Smooth muscle cell (in vitro differentiated cells): ENCODE data around the gene CLHC1. TPM values are rescaled to one million over a fixed set of nuclear protein-coding genes. Genes with fewer than 3 reads are reported as not detected.
A peak's percentile ranks its signal among the peaks of the same experiment; 100 is the strongest.

Source experiments
- DNase-seq: peaks from one replicate; lab custom pipeline; 2025; ENCODE audit not compliant: unreplicated experiment; lab: John Stamatoyannopoulos, UW
- H2AFZ ChIP-seq: fragments of 200-600 bp; sonication (generic); 2 replicates; pipeline ENCODE4 v1.6.0; 2016; ENCODE audit warnings: antibody characterized with exemption, low read depth, mild to moderate bottlenecking
- H3F3A ChIP-seq: fragments of 200-600 bp; sonication (generic); 2 replicates; pipeline ENCODE4 v1.6.0; 2017; ENCODE audit warnings: antibody characterized with exemption, low read depth
- H3K27ac ChIP-seq: fragments of 200-600 bp; sonication (generic); 2 replicates; pipeline ENCODE4 v1.5.1; 2016; ENCODE audit warnings: low read depth, mild to moderate bottlenecking
- H3K27me3 ChIP-seq: fragments of 200-600 bp; sonication (generic); 2 replicates; pipeline ENCODE4 v1.6.1; 2016; ENCODE audit warnings: low read depth, mild to moderate bottlenecking
- H3K36me3 ChIP-seq: fragments of 200-600 bp; sonication (generic); 2 replicates; pipeline ENCODE4 v1.5.1; 2016; ENCODE audit warnings: low read depth
- H3K4me1 ChIP-seq: fragments of 200-600 bp; sonication (generic); 2 replicates; pipeline ENCODE4 v1.5.1; 2016; ENCODE audit warnings: low read depth
- H3K4me2 ChIP-seq: fragments of 200-600 bp; sonication (generic); 2 replicates; pipeline ENCODE4 v1.6.0; 2016; ENCODE audit warnings: mild to moderate bottlenecking
- H3K4me3 ChIP-seq: fragments of 200-600 bp; sonication (generic); 2 replicates; pipeline ENCODE4 v1.5.1; 2016; ENCODE audit warnings: mild to moderate bottlenecking
- H3K79me2 ChIP-seq: fragments of 200-600 bp; sonication (generic); 2 replicates; pipeline ENCODE4 v1.6.0; 2016; ENCODE audit warnings: low read depth, mild to moderate bottlenecking
- H3K9ac ChIP-seq: fragments of 200-600 bp; sonication (generic); 2 replicates; pipeline ENCODE4 v1.6.0; 2016; ENCODE audit warnings: low read depth
- H3K9me3 ChIP-seq: fragments of 200-600 bp; sonication (generic); replicated peaks from 2 replicates; pipeline ENCODE4 v1.5.1; 2016; ENCODE audit warnings: low read depth
- H4K20me1 ChIP-seq: fragments of 200-600 bp; sonication (generic); 2 replicates; pipeline ENCODE4 v1.6.0; 2016; ENCODE audit warnings: low read depth
- WGBS: methylation state at CpG from one replicate; pipeline ENCODE4 v1.1.7; 2016; ENCODE audit warnings: low lambda C conversion rate; 5-methylcytosine and 5-hydroxymethylcytosine counted together
- polyA plus RNA-seq: library from polyadenylated mRNA; unstranded; fragments of >200 nt; fragmentation: Nextera tagmentation; extraction: Ambion mirVana; gene quantifications from 2 replicates; pipeline ENCODE4 v1.2.1, GENCODE V29; 2016
- total RNA-seq: library from RNA; depleted of rRNA; stranded (reverse); fragments of >200 nt; gene quantifications from 2 replicates; pipeline ENCODE4 v1.2.3, GENCODE V29; 2014
- TF ChIP-seq, protein P1 (sequence below): fragments of 200-600 bp; sonication (generic); IDR thresholded peaks from 2 replicates; pipeline ENCODE4 v1.5.1; 2017; ENCODE audit warnings: borderline replicate concordance, mild to moderate bottlenecking, antibody characterized with exemption; ENCODE audit not compliant: insufficient read depth, poor library complexity, severe bottlenecking

CLHC1 gene
- total and polyA plus RNA-seq, 2 experiments from 2014 or later, result 10.0 to 14.4 TPM

DNA sequence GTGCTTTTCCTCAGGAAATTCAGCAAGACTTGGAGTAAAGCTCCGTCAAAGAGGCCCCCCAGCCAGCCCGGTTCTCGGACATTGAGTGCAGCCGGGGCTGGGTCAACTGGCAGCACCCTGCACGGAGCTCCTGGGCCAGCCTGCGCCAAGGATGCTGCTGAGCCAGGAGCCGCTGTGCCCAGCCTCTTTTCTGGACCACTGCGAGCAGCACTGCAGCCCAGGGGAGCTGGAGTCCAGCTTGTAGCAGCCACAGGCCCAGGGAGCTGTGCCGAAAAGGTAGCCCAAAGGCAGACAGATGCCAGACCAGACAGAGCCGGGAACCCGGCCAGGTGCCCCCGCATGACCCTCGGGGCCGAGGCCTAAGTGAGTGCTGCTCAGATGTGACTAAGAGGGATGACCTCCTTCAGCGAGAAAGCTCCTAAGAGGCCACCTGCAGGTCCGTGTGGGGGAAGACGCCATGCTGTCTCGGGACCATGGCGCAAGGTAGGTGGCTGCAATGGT, 7.3 kb downstream of the CLHC1 start:
- H3K4me2 ChIP-seq, result no peak overlapping the region
- TF ChIP-seq, protein P1, sequence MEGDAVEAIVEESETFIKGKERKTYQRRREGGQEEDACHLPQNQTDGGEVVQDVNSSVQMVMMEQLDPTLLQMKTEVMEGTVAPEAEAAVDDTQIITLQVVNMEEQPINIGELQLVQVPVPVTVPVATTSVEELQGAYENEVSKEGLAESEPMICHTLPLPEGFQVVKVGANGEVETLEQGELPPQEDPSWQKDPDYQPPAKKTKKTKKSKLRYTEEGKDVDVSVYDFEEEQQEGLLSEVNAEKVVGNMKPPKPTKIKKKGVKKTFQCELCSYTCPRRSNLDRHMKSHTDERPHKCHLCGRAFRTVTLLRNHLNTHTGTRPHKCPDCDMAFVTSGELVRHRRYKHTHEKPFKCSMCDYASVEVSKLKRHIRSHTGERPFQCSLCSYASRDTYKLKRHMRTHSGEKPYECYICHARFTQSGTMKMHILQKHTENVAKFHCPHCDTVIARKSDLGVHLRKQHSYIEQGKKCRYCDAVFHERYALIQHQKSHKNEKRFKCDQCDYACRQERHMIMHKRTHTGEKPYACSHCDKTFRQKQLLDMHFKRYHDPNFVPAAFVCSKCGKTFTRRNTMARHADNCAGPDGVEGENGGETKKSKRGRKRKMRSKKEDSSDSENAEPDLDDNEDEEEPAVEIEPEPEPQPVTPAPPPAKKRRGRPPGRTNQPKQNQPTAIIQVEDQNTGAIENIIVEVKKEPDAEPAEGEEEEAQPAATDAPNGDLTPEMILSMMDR, result no peak
- peaks cover 19% of the 10 kb centered on the region for H3F3A ChIP-seq
- H3K4me1 ChIP-seq, result peaks cover 5% of the 10 kb centered on the region
- no peaks in the 10 kb centered on the region for H4K20me1 ChIP-seq
- no peak overlapping the region for H3K4me3 ChIP-seq
- H3K27ac ChIP-seq, result no peak overlapping the region
- no peaks in the 10 kb centered on the region for H3K27me3 ChIP-seq
- no peaks in the 10 kb centered on the region for H3K9me3 ChIP-seq
- peaks cover 41% of the 10 kb centered on the region for H3K79me2 ChIP-seq
- WGBS, result 91% methylated on average over 19 of the region's 19 CpGs
- no peak overlapping the region for H2AFZ ChIP-seq
- no peaks in the 10 kb centered on the region for H3K36me3 ChIP-seq
- no peak overlapping the region for H3K9ac ChIP-seq
- no peak for DNase-seq

DNA sequence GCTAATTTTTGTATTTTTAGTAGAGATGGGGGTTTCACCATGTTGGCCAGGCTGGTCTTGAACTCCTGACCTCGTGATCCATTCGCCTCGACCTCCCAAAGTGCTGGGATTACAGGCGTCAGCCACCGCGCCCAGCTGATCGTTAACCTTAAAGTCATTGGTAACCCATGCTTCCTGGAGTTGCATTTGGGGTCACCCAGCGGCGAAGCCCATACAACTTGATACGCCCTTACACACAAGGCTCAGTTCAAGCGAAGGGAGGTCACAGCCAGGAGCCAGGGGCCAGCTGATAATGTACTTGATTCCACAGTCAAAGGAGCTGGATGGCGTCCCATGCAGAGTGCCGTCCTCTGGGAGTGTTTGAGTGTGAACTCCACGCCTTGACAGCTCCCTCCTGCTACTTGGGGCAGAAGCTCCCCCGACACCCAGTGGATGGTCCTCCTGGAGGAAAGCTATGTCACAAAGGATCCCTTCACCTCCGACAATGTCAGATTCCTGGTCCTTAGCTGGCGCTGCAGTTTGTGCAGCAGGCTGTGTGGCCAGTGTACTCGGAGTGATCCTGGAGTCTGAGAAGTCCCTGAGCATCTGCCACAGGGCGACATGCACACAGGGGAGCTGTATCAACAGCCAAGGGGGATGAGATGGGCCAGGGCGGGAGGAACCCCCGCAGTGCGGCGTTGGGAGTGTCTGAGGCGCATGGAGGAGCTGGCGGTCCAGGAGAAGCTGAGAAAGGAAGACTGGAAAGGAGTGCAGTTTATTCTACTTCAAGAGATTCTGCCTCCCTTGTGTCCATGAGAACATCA, 7.9 kb downstream of the CLHC1 start:
- Histone ChIP-seq H3K4me3 (peak overlapping the region; percentile 95), H3K27me3 (no peaks in the 10 kb centered on the region), H3K4me1 (peaks cover 5% of the 10 kb centered on the region), H3K4me2 (peak overlapping the region; percentile 96), H2AFZ (no peak overlapping the region), H3K9me3 (no peaks in the 10 kb centered on the region), H3K9ac (no peak overlapping the region), H3F3A (peaks cover 19% of the 10 kb centered on the region), H3K79me2 (peaks cover 41% of the 10 kb centered on the region), H3K27ac (peak overlapping the region; percentile 90), H3K36me3 (no peaks in the 10 kb centered on the region), H4K20me1 (no peaks in the 10 kb centered on the region)
- TF ChIP-seq, protein P1, result no peak
- DNase-seq, result no peak
- WGBS, result 96% methylated on average over 25 of the region's 25 CpGs

DNA sequence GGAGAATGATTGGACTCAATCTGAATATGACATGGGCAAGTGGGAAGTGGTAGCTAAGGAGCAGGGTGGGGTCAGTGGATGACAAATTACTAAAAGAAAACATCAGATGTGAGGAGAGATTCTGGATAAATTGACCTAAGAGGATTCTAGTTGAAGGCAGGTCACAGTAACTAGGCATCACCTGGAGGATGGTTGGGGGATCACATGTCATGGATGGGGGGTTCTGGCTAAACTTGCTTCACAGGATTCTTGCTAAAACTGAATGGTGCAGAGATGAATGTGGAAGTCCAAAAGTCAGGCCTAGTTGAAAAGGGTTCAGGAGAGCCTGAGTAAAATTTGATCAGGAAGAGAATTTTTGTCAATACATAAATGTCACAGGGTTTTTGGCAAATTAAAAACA, 18.3 kb downstream of the CLHC1 start:
- Histone ChIP-seq H3K79me2 (no peaks in the 10 kb centered on the region), H3F3A (no peaks in the 10 kb centered on the region), H4K20me1 (no peaks in the 10 kb centered on the region), H3K9me3 (no peaks in the 10 kb centered on the region), H3K4me1 (no peaks in the 10 kb centered on the region), H2AFZ (no peak overlapping the region), H3K4me2 (no peak overlapping the region), H3K36me3 (no peaks in the 10 kb centered on the region), H3K4me3 (no peak overlapping the region), H3K9ac (no peak overlapping the region), H3K27ac (no peak overlapping the region), H3K27me3 (no peaks in the 10 kb centered on the region)
- no peak for DNase-seq
- TF ChIP-seq, protein P1, result no peak

DNA sequence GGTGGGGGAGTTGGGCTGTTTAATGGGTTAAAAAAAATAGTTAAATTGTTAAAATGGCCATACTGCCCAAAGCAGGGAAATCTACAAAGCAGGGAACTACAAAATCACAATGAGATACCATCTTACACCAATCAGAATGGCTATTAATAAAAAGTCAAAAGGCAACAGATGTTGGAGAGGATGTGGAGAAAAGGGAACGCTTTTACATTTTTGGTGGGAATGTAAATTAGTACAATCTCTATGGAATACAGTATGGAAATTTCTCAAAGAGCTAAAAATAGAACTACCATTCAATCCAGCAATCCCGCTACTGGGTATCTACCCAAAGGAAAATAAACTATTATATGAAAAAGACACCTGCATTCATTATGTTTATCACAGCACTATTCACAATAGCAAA, 27.1 kb downstream of the CLHC1 start:
- WGBS, result 97% methylated on average over 2 of the region's 2 CpGs
- Histone ChIP-seq H3K9me3 (no peaks in the 10 kb centered on the region), H3K4me1 (no peaks in the 10 kb centered on the region), H4K20me1 (no peaks in the 10 kb centered on the region), H3K27me3 (no peaks in the 10 kb centered on the region), H3K79me2 (no peaks in the 10 kb centered on the region), H3K4me2 (no peak overlapping the region), H3K36me3 (peaks cover 11% of the 10 kb centered on the region), H3K9ac (no peak overlapping the region), H3K27ac (no peak overlapping the region), H3K4me3 (no peak overlapping the region), H3F3A (no peaks in the 10 kb centered on the region), H2AFZ (no peak overlapping the region)
- TF ChIP-seq, protein P1, result no peak
- no peak for DNase-seq
